Measurements from ENCODE around the gene BABAM2.

BABAM2 gene

GRCh38 chr2:27909901-27910300 lies 19.4 kb downstream of the BABAM2 start:
- DNase-seq, result no peak

- DNase-seq, result no peak
Observed at GRCh38 chr2:27911458-27912210, 21.1 kb downstream of the BABAM2 start.

DNA sequence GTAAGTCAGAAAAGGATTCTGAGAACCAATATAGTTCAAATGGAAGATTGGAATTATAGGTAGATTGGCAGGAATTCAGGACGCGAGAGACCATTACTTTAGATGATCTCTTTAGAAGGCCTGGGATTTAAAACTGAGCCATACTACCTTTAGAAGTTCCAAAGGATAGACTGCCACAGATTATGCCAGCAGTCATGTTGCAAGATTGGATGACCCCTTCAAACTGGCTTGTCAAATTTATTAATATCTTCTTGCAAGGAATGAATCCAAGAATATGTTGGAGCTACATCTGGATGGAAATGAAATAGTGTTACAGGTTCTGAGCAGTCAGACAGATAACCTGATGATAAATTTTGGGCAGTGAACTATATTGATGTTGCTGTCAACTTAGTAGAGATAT lies 22.0 kb downstream of the BABAM2 start:
- no peak for DNase-seq

- DNase-seq, result no peak
Observed at GRCh38 chr2:27914041-27914804, 23.7 kb downstream of the BABAM2 start.

DNA sequence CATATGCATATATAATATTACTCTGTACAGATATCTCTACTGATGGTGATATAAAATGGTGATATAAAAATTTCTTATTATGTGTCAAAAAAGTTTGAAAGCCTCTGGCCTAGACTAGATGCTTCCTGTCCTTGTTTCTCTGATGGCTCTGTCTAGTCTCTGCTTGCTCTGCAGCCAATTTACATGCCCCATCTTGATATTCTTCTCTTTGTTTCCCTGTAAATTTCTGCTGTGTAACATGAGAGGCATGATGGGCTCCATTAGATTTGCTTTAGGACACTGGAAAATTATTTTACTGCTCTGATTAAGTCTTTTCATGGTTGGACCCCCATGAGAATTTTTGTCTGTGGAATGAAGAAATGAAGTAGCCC lies 24.3 kb downstream of the BABAM2 start:
- no peak for DNase-seq

GRCh38 chr2:27915191-27915590 lies 24.7 kb downstream of the BABAM2 start:
- DNase-seq, result no peak

DNA sequence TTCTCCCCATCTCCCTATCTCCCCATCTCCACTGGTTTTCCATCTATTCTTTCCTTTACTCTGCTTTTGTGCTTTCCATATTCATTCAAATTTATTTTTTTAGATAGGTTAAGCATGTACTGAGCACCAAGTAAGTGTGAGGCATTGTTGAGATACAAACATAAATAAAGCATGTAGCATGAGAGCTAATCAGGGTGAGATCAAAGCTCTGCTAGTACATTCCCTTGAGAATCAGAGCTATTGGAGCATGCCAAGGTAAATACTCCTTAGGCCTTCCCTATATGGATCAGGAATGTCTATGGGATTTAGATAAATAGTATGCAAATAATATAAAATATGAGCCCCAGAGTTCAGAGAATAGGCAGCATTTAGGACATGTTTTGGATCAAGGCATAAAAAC lies 25.3 kb downstream of the BABAM2 start:
- DNase-seq, result no peak

- no peak for DNase-seq
Observed at GRCh38 chr2:27916293-27916995, 25.9 kb downstream of the BABAM2 start.

DNA sequence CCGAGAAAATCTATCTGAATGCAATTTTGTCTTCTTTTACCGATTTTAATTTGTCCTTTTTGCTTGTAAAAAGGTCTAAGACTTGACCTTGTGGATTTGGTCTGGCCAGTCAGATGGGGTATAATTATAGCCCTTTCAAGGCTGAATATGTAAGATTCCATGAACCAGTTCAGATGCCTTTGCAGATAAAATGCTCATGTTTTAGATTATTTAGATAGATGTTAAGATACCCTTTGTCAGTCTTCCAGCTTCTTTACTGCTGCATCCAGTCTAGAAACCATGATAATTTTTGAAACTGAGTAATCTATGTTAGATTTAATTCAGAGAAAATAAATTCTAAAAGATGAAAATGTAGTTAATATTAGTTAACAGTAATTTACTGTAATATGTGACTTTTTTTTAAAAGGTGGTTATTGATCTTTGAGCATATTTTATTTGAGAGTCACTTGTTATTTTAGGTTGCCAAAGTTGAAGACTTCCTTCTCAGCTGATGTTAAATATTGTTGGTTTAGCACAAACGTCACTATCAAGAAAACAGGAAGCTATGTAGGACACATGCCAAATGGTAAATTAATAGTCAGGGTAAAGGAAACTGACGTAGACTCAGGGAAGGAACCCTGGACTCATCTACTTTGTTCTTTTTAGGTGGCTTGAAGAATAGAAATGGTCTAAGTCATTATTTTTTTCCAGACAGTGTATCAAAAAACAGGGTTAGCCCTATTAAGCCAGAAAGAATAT lies 29.8 kb downstream of the BABAM2 start:
- DNase-seq, result no peak

DNA sequence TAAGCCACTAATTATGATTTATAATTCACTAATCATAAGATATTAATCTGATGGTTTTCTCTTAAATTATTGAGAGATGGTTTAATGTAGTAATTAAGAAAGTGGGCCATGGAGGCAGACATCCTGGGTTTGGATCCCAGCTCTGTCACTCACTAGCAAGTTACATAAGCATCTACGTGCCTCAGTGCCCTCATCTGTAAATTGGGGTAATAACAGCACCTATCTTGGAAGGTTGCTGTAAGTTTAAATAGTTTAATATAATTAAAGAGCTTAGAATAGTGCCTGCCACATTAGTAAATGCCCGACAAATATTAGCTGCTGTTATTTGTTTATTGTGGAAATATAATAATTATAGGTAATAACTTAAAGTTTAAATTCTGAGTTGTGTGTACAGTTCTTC lies 30.9 kb downstream of the BABAM2 start:
- DNase-seq, result no peak

GRCh38 chr2:27921880-27922547 lies 31.5 kb downstream of the BABAM2 start:
- no peak for DNase-seq

DNA sequence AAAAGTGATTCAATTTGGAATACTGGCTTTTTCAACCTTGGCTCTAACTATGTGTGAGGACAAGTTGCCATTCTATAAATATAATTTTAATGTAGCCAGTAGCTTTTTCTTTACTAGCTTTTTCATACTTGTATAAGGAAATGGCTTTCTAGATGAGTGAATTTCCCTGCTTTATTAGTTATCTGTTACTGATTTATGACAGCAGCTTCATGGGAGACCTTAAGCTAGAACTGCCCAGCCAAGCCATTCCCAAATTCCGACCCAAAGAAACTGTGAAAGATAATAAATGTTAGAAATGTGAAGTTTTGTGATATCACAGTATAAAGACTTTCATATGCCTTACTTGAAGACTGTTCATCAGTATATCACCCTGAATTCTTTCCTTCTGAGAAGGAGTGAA lies 32.3 kb downstream of the BABAM2 start:
- no peak for DNase-seq

- DNase-seq, result no peak
Observed at GRCh38 chr2:27925766-27926472, 35.4 kb downstream of the BABAM2 start.

DNA sequence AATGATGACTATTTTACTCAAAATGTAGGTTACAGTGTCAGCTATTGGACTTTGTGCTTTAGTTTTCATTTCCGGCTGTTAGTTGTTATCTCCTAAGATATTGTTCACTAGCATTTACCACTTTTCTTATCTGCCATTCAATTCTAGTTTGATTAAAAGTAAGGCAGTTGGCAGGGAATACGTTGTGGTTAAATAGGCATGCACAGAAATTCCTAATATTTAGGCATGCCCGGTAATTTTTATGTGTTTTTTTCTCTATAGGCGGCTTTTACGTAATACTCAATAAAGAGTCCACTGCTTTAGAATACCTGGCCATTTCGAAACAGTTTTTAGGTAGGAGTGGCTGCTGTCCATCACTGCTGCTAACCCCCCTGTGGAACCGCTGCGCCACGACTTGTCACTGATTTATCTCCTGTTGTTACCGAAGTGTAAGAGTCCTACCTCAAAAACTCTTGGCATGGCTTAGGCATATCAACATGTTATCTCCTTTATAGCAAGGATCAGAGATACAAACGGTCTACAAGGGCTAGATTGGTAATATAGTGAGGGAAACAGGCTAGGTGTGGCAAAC lies 39.5 kb downstream of the BABAM2 start:
- no peak for DNase-seq

GRCh38 chr2:27931361-27931950 lies 40.9 kb downstream of the BABAM2 start:
- DNase-seq, result no peak

- DNase-seq, result no peak
Observed at GRCh38 chr2:27932396-27932795, 41.9 kb downstream of the BABAM2 start.

DNA sequence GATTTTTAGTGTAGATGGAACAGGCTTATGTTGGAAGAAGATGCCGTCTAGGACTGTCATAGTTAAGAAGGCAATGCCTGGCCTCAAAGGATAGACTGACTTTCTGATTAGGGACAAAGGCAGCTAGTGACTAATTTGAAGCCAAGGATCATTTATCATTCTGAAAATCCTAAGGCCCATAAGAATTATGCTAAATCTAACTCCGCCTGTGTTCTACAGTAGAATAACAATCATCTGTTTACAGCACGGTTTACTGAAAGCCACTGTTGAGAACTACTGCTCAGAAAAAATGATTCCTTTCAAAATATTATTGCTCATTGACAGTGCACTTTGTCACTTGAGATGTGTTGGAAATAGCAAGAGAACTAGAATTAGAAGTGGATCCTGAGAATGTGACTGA lies 44.5 kb downstream of the BABAM2 start:
- DNase-seq, result no peak

DNA sequence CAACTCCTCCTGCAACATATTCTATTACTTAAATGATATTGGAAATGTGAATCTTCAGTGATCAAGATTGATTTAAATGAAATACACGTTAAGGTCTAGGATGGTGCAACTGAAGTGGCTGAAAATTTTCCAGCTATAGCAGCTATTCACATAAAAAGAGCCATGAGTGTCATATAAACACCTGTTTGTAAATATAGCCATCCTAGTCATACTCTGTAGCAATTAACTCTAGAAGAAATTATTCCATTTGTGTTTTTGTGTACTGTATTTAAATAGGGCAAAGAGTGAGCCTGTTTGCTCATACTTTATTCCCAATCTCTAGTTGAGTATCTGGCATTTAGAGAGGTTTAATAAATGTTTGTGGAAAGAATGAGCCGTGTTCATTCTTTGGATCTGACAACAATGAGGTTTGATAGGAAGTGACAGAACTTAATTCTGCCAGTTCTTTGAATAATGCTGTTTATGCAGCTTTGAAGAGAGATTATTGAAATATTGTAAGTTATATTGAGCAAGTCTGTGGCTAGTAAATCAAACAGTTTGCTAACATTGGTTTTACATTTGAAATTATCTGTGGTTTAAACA lies 49.7 kb downstream of the BABAM2 start:
- no peak for DNase-seq

DNA sequence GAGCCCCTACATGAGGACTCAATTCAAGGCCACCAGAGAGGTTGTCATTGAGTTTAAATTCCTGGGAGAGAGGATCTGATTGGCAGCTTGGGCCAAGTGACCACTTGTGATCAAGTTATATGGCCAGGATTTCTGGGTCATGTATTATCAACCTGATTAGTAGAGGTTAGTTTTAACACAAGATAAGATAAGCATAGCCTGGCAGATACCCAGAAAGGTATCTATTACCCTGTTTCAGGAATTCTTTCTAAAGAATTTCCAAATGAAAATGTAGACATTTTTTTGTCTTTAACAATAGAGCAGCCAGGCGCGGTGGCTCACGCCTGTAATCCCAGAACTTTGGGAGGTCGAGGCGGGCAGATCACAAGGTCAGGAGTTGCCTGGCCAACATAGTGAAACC lies 50.5 kb downstream of the BABAM2 start:
- no peak for DNase-seq
